GM12878 (cell line): Measurements from ENCODE around the gene TPT1.
"Not testable (repeated sequence)": the region's sequence is repeated elsewhere in the genome, so short reads cannot be mapped to it uniquely, and the experiment has no call there.

Source experiments
- DPF2 ChIP-seq: fragments of 450-650 bp; IDR thresholded peaks from 2 replicates; pipeline ENCODE4 v1.6.1; 2017; ENCODE audit warnings: mild to moderate bottlenecking
- FOS ChIP-seq: IDR thresholded peaks from 3 replicates; pipeline ENCODE4 v1.6.1; 2011; ENCODE audit warnings: borderline replicate concordance; ENCODE audit not compliant: insufficient read length; ENCODE audit errors: extremely low read depth
- KAT2A ChIP-seq: conservative IDR thresholded peaks from 2 replicates; pipeline ENCODE4 v1.6.1; 2011; ENCODE audit warnings: low read depth, low read length; ENCODE audit not compliant: control insufficient read depth
- PML ChIP-seq: IDR thresholded peaks from 2 replicates; pipeline ENCODE4 v1.6.1; 2012; ENCODE audit warnings: low read length, inconsistent platforms
- POLR2AphosphoS5 ChIP-seq: IDR thresholded peaks from 2 replicates; pipeline ENCODE4 v1.6.1; 2011; ENCODE audit warnings: mild to moderate bottlenecking, low read length, inconsistent platforms
- SIN3A ChIP-seq: IDR thresholded peaks from 2 replicates; pipeline ENCODE4 v1.6.1; 2012; ENCODE audit warnings: low read depth, low read length, improper control_type of control experiment
- TF ChIP-seq, protein P1 (sequence below), 3 experiments: IDR thresholded peaks in 2 of 3; conservative IDR thresholded peaks in 1 of 3; 2 replicates each; pipeline ENCODE4 v1.5.1; 2011; ENCODE audit warnings: low read depth in 3 of 3, low read length in 3 of 3, mild to moderate bottlenecking in 3 of 3, control low read depth in 2 of 3, moderate library complexity in 2 of 3, inconsistent platforms in 1 of 3, mixed read lengths in 1 of 3; ENCODE audit not compliant: control insufficient read depth in 2 of 3, insufficient read depth in 1 of 3; ENCODE audit errors: extremely low read depth in 1 of 3
- TF ChIP-seq, protein P2 (sequence below): IDR thresholded peaks from 2 replicates; pipeline ENCODE4 v1.6.1; 2012; ENCODE audit warnings: low read length, inconsistent platforms

DNA sequence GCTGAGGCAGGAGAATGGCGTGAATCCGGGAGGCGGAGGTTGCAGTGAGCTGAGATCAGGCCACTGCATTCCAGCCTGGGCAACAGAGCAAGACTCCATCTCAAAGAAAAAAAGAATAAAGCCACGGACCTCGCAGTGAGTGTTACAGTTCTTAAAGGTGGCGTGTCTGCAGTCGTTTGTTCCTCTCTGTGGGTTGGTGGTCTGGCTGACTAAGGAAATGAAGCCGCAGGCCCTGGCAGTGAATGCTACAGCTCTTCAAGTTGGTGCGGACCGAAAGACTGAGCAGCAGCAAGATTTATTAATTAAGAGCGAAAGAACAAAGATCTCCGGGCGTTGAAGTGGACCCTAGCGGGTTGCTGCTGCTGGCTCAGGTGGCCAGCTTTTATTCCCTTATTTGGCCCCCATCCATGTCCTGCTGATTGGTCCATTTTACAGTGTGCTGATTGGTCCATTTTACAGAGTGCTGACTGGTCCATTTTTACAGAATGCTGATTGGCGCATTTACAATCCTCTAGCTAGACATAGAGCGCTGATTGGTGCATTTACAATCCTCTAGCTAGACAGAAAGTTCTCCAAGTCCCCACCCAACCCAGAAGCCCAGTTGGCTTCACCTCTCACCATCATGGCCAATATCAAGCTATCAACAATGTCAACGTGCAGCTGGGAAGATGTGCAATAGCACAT lies 46.1 kb upstream of the TPT1 start:
- not testable (repeated sequence) for TF ChIP-seq SIN3A, FOS, DPF2, KAT2A, PML, POLR2AphosphoS5
- TF ChIP-seq, protein P1, sequence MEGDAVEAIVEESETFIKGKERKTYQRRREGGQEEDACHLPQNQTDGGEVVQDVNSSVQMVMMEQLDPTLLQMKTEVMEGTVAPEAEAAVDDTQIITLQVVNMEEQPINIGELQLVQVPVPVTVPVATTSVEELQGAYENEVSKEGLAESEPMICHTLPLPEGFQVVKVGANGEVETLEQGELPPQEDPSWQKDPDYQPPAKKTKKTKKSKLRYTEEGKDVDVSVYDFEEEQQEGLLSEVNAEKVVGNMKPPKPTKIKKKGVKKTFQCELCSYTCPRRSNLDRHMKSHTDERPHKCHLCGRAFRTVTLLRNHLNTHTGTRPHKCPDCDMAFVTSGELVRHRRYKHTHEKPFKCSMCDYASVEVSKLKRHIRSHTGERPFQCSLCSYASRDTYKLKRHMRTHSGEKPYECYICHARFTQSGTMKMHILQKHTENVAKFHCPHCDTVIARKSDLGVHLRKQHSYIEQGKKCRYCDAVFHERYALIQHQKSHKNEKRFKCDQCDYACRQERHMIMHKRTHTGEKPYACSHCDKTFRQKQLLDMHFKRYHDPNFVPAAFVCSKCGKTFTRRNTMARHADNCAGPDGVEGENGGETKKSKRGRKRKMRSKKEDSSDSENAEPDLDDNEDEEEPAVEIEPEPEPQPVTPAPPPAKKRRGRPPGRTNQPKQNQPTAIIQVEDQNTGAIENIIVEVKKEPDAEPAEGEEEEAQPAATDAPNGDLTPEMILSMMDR (IDR thresholded peaks at IDR 0.05 in 2 of 3, conservative IDR thresholded peaks at IDR 0.05 in 1 of 3; ENCODE audit: control insufficient read depth in 2 of 3, extremely low read depth in 1 of 3, insufficient read depth in 1 of 3, low read depth in 3 of 3, low read length in 3 of 3): not testable (repeated sequence)
- TF ChIP-seq, protein P2, sequence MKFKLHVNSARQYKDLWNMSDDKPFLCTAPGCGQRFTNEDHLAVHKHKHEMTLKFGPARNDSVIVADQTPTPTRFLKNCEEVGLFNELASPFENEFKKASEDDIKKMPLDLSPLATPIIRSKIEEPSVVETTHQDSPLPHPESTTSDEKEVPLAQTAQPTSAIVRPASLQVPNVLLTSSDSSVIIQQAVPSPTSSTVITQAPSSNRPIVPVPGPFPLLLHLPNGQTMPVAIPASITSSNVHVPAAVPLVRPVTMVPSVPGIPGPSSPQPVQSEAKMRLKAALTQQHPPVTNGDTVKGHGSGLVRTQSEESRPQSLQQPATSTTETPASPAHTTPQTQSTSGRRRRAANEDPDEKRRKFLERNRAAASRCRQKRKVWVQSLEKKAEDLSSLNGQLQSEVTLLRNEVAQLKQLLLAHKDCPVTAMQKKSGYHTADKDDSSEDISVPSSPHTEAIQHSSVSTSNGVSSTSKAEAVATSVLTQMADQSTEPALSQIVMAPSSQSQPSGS: not testable (repeated sequence)
